Breast epithelium (tissue), 4 donors: ENCODE results near the gene TSPAN2. TPM values are rescaled to one million over a fixed set of nuclear protein-coding genes. Genes with fewer than 3 reads are reported as not detected.

ENCODE experiments used
- DNase-seq, 2 donors: peaks; one replicate each; pipeline ENCODE4 v3.0.0-alpha.2; 2019; ENCODE audit warnings: low spot score in 2 of 2
- H3K27ac ChIP-seq, 2 donors: fragments of 200-600 bp; sonication (generic) in 1 of 2; one replicate each; pipeline ENCODE4 v1.5.1; 2016 to 2019; ENCODE audit warnings: mild to moderate bottlenecking in 1 of 2
- H3K27me3 ChIP-seq, 2 donors: fragments of 200-600 bp; sonication (generic) in 1 of 2; one replicate each; pipeline versions ENCODE4 v1.5.1 to v1.6.0; 2017 to 2019; ENCODE audit warnings: control low read depth in 1 of 2, mild to moderate bottlenecking in 1 of 2
- H3K36me3 ChIP-seq: fragments of 200-600 bp; one replicate; pipeline ENCODE4 v1.5.1; 2019
- H3K4me1 ChIP-seq, 2 donors: fragments of 200-600 bp; sonication (generic); one replicate each; pipeline ENCODE4 v1.5.1; 2016 to 2019; ENCODE audit warnings: control low read depth in 1 of 2
- H3K4me3 ChIP-seq, 3 donors: fragments of 200-600 bp; sonication (generic); 1 replicate in 2 of 3; 2 replicates in 1 of 3; pipeline ENCODE4 v1.5.1; 2016 to 2019; ENCODE audit warnings: mild to moderate bottlenecking in 3 of 3, moderate library complexity in 2 of 3
- H3K9me3 ChIP-seq, 2 donors: fragments of 200-600 bp; sonication (generic) in 1 of 2; one replicate each; pipeline ENCODE4 v1.5.1; 2016 to 2019; ENCODE audit warnings: control low read depth in 1 of 2
- POLR2A ChIP-seq: fragments of 450-650 bp; IDR thresholded peaks from one replicate; pipeline ENCODE4 v1.6.1; 2016; ENCODE audit warnings: antibody characterized with exemption, mild to moderate bottlenecking, moderate library complexity
- POLR2AphosphoS5 ChIP-seq, 3 donors: sonication (generic); formaldehyde crosslinking; IDR thresholded peaks; one replicate each; pipeline ENCODE4 v1.6.1; 2017; ENCODE audit warnings: antibody characterized with exemption in 3 of 3
- intact Hi-C: fragments of 100-400 bp; cut with DNase I; formaldehyde crosslinking; loops from one replicate; pipeline ENCODE4 v1.15.1; 2023; ENCODE audit warnings: low total_unique reads
- total RNA-seq, 3 donors: library from RNA; depleted of rRNA; stranded (reverse); fragments of >200 nt; gene quantifications; one replicate each; pipeline ENCODE4 v1.1.0, GENCODE V29; 2016
- TF ChIP-seq, protein P1 (sequence below), 3 donors: fragments of 450-650 bp; IDR thresholded peaks; one replicate each; pipeline ENCODE4 v1.5.1; 2016 to 2017; ENCODE audit warnings: antibody characterized with exemption in 3 of 3, mild to moderate bottlenecking in 3 of 3, moderate library complexity in 3 of 3

Gene TSPAN2
- total RNA-seq, 3 donors from 2014 or later, result 2.6 to 9.7 (median 3.7) TPM

DNA sequence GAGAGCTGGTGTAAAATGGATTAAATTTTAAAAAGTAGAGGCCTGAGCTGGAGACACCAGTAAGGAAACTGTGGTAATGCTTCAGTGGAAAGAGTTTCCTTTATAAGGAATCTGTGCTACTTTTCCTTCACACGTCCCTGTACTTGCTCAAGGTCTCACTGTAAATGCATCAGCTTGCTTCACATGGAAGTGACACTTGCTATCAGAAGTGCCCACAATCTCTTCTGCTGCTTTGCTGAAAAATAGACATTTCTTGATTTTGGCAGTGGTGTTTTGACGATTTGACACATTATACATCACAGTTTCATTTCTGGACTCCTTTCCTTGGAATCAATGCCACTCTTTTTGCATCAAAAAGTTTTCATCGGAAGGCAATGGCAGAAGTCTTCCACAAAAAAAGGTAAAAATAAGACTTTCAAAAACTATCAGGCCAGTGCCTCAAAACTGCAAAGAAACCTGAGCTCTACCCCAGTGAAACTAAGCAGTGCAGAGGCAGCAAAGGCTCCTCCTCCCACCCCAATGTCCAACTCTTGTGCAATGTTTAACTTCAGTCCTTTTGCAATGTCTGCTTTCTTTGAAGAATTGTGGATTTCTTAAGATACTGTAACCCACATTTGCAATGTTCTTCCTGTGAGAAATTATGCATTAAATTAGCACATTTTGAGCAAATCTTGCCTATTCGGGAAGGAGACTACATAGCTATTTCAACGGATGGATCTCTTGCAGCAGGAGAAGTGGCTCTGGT is 18.4 kb upstream of the TSPAN2 start:
- Histone ChIP-seq H3K27me3 (no peaks in the 10 kb centered on the region), H3K9me3 (no peaks in the 10 kb centered on the region), H3K36me3 (no peaks in the 10 kb centered on the region), H3K4me1 (no peaks in the 10 kb centered on the region), H3K27ac (no peak overlapping the region), H3K4me3 (no peak overlapping the region)
- intact Hi-C loops, result loop anchor here (5.0 kb wide), 1 partner anchor 125 kb away; no protein-coding TSS in a partner anchor
- TF ChIP-seq POLR2A (no peak), POLR2AphosphoS5 (IDR thresholded peaks at IDR 0.05) (no peak)
- TF ChIP-seq, protein P1, sequence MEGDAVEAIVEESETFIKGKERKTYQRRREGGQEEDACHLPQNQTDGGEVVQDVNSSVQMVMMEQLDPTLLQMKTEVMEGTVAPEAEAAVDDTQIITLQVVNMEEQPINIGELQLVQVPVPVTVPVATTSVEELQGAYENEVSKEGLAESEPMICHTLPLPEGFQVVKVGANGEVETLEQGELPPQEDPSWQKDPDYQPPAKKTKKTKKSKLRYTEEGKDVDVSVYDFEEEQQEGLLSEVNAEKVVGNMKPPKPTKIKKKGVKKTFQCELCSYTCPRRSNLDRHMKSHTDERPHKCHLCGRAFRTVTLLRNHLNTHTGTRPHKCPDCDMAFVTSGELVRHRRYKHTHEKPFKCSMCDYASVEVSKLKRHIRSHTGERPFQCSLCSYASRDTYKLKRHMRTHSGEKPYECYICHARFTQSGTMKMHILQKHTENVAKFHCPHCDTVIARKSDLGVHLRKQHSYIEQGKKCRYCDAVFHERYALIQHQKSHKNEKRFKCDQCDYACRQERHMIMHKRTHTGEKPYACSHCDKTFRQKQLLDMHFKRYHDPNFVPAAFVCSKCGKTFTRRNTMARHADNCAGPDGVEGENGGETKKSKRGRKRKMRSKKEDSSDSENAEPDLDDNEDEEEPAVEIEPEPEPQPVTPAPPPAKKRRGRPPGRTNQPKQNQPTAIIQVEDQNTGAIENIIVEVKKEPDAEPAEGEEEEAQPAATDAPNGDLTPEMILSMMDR (IDR thresholded peaks at IDR 0.05), result no peak
- no peak for DNase-seq

DNA sequence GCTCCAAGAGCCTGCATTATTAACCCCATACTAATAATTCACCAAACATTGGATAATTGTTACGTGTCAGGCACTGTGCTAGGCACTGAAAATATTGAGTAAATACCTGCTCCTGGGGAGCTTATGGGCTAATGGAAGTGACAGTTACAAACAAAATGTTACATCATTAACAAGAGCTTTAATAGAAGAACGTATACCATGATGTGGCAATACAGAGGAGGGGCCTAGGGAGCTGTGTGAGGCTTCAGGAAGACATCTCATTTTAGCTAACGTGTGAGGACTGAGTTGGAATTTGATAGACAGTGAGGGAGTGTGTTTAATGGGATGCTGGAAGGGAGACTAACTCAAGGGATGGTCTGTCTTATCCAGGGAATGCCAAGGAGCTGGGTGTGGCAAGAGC is 16.5 kb upstream of the TSPAN2 start:
- Histone ChIP-seq H3K36me3 (no peaks in the 10 kb centered on the region), H3K9me3 (no peaks in the 10 kb centered on the region), H3K27me3 (no peaks in the 10 kb centered on the region), H3K4me1 (no peaks in the 10 kb centered on the region), H3K4me3 (no peak overlapping the region), H3K27ac (no peak overlapping the region)
- TF ChIP-seq, protein P1 (IDR thresholded peaks at IDR 0.05), result no peak
- TF ChIP-seq POLR2AphosphoS5 (IDR thresholded peaks at IDR 0.05), result no peak
- TF ChIP-seq POLR2A, result no peak
- intact Hi-C loops, result loop anchor here (5.0 kb wide), 1 partner anchor 124 kb away; no protein-coding TSS in a partner anchor
- no peak for DNase-seq

DNA sequence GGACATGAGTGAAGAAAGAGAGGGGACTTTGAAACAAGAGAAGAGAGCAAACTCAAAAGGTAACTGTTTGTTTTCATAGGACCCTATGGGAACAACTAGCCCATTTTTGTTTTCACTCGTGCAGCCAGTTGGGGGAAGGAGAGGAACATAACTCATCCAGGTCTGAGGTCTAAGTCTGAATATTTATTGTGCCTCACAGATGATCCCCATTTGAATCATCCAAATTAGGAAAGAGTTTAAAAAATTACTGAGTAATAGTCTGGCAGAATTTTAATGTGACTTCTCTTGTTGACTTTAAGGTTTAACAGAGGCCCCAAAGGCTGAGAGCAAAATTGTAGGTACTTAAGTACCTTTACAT is 10.4 kb upstream of the TSPAN2 start:
- no peak for DNase-seq
- H3K27ac ChIP-seq, result peak overlapping the region in 1 of 2 donors; percentile 43
- no peaks in the 10 kb centered on the region for H3K36me3 ChIP-seq
- H3K9me3 ChIP-seq, result no peaks in the 10 kb centered on the region
- peaks cover 0 to 5% of the 10 kb centered on the region in 2 donors for H3K27me3 ChIP-seq
- no peak for TF ChIP-seq POLR2A
- TF ChIP-seq, protein P1 (IDR thresholded peaks at IDR 0.05), result no peak
- TF ChIP-seq POLR2AphosphoS5 (IDR thresholded peaks at IDR 0.05), result no peak
- H3K4me3 ChIP-seq, result no peak overlapping the region
- no peaks in the 10 kb centered on the region for H3K4me1 ChIP-seq
- intact Hi-C loops, result no loop called here

DNA sequence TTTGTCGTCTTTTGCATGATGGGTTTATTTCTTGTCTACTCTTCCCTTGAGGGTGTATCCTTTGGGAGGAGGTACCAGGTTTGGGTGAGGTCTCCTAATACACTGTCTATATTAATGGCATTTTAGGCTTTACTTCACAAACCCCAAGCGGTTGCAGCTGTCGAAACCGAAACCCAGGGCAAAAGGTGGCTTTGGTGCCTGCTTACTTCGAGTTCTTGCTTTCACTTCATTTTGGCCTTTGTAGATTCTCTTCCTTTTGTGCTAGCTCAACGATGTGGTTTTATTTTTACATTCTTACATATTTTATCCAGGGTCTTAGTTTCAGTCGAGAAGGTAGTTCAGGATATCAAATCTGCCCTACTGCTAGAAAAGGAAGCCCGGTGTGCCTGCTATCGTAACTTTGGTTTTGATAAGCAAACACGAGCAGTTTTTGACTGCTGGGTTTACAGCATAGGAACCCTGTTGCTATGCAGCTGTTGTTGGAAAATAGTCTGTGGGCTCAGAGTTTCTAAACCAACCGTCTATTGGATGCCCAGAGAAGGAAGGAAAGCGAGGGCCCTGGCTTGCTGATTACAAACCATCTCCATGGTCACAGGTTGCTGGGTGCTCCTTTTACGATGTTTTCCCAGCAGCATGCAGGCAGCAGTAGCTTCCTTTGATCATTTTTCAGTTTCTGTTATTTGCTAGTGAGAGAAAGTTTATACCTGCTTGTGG is 9.8 kb upstream of the TSPAN2 start:
- Histone ChIP-seq H3K4me3 (peak overlapping the region; percentile 27 to 29 (median 28)), H3K4me1 (no peaks in the 10 kb centered on the region), H3K27me3 (peaks cover 0 to 5% of the 10 kb centered on the region in 2 donors), H3K27ac (peak overlapping the region; percentile 9 to 45), H3K36me3 (no peaks in the 10 kb centered on the region), H3K9me3 (no peaks in the 10 kb centered on the region)
- intact Hi-C loops, result no loop called here
- TF ChIP-seq POLR2AphosphoS5 (IDR thresholded peaks at IDR 0.05) (no peak), POLR2A (no peak)
- TF ChIP-seq, protein P1 (IDR thresholded peaks at IDR 0.05), result no peak
- no peak for DNase-seq

DNA sequence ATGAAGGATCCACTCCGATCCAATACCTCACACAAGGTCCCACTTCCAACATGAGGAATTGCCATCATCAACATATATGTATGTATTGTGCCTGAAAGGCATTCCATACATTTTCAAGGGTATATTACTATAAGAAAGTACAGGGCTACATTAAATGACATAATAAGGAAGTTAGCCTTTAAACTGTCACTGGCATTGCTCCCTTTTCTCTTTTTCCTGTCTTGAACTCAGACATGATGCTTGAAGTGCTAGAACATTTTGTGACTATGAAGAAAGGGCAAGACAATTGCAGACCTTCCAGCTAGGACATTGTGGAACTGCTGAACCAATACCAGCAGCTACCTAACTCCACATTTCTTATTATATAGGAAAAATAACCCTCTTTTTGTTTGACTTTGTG is 2.9 kb upstream of the TSPAN2 start:
- H3K27ac ChIP-seq, result no peak overlapping the region
- H3K9me3 ChIP-seq, result no peaks in the 10 kb centered on the region
- no peak for DNase-seq
- no peak overlapping the region for H3K4me3 ChIP-seq
- peaks cover 0 to 5% of the 10 kb centered on the region in 2 donors for H3K27me3 ChIP-seq
- intact Hi-C loops, result no loop called here
- no peaks in the 10 kb centered on the region for H3K36me3 ChIP-seq
- H3K4me1 ChIP-seq, result no peaks in the 10 kb centered on the region
- TF ChIP-seq, protein P1 (IDR thresholded peaks at IDR 0.05), result no peak
- no peak for TF ChIP-seq POLR2AphosphoS5 (IDR thresholded peaks at IDR 0.05)
- TF ChIP-seq POLR2A, result no peak
